Smooth muscle cell of the brain vasculature (primary cell): ENCODE results near the gene GPR75.
"Not testable (repeated sequence)": the region's sequence is repeated elsewhere in the genome, so short reads cannot be mapped to it uniquely, and the experiment has no call there.

Experiments used
- DNase-seq: peaks from one replicate; pipeline ENCODE4 v3.0.0-alpha.2; 2012; ENCODE audit warnings: low read depth, low spot score

The GPR75 gene

GRCh38 chr2:53852532-53852931 lies 7.2 kb downstream of the GPR75 start:
- no peak for DNase-seq

- not testable (repeated sequence) for DNase-seq
Measured at GRCh38 chr2:53851052-53851757, 8.6 kb downstream of the GPR75 start.

- no peak for DNase-seq
Measured at GRCh38 chr2:53848062-53848461, 11.7 kb downstream of the GPR75 start.

GRCh38 chr2:53843595-53843994 lies 16.2 kb downstream of the GPR75 start:
- no peak for DNase-seq

GRCh38 chr2:53842891-53843290 lies 16.9 kb downstream of the GPR75 start:
- DNase-seq = no peak

- DNase-seq = not testable (repeated sequence)
Measured at GRCh38 chr2:53841651-53842050, 18.1 kb downstream of the GPR75 start.

- DNase-seq = no peak
Measured at GRCh38 chr2:53840580-53840979, 19.2 kb downstream of the GPR75 start.

- not testable (repeated sequence) for DNase-seq
Measured at GRCh38 chr2:53829980-53830290, 29.8 kb downstream of the GPR75 start.

- DNase-seq = no peak
Measured at GRCh38 chr2:53829273-53829979, 30.3 kb downstream of the GPR75 start.

GRCh38 chr2:53828331-53828730 lies 31.4 kb downstream of the GPR75 start:
- DNase-seq = no peak

- no peak for DNase-seq
Measured at GRCh38 chr2:53827398-53828175, 32.2 kb downstream of the GPR75 start.

GRCh38 chr2:53826587-53827397 lies 33.0 kb downstream of the GPR75 start:
- DNase-seq = no peak

GRCh38 chr2:53826030-53826410 lies 33.7 kb downstream of the GPR75 start:
- DNase-seq = no peak

- DNase-seq = not testable (repeated sequence)
Measured at GRCh38 chr2:53823639-53824038, 36.1 kb downstream of the GPR75 start.

- no peak for DNase-seq
Measured at GRCh38 chr2:53821810-53822209, 38.0 kb downstream of the GPR75 start.

GRCh38 chr2:53820711-53821110 lies 39.1 kb downstream of the GPR75 start:
- no peak for DNase-seq

- no peak for DNase-seq
Measured at GRCh38 chr2:53820048-53820447, 39.7 kb downstream of the GPR75 start.

- DNase-seq = no peak
Measured at GRCh38 chr2:53819634-53820033, 40.1 kb downstream of the GPR75 start.

- DNase-seq = no peak
Measured at GRCh38 chr2:53818854-53819435, 40.8 kb downstream of the GPR75 start.

- DNase-seq = no peak
Measured at GRCh38 chr2:53813151-53813550, 46.6 kb downstream of the GPR75 start.

- DNase-seq = no peak
Measured at GRCh38 chr2:53811601-53812000, 48.2 kb downstream of the GPR75 start.
